ENCODE measurements around the gene NEIL3.

DNA sequence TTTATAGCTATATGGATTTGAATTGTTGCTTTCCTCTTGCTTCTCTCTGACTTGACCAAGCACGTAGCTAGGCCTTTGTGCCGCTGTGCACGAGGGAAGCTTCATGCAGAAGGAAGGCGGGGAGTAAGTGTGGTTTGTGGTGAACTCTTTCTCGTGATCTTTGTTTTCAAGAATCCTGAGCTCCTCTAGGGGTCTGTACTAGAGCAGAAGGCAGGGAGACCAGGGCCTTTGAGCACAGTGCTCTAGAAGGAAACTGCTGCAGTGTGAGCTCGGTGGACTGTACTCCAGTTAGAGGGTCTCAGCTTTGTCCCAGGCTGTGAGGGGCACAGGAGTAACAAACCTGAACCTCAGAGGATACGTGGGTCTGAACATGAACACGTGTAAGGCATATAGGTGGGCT, 83.6 kb downstream of the NEIL3 start:
- TF ChIP-seq, protein P1, sequence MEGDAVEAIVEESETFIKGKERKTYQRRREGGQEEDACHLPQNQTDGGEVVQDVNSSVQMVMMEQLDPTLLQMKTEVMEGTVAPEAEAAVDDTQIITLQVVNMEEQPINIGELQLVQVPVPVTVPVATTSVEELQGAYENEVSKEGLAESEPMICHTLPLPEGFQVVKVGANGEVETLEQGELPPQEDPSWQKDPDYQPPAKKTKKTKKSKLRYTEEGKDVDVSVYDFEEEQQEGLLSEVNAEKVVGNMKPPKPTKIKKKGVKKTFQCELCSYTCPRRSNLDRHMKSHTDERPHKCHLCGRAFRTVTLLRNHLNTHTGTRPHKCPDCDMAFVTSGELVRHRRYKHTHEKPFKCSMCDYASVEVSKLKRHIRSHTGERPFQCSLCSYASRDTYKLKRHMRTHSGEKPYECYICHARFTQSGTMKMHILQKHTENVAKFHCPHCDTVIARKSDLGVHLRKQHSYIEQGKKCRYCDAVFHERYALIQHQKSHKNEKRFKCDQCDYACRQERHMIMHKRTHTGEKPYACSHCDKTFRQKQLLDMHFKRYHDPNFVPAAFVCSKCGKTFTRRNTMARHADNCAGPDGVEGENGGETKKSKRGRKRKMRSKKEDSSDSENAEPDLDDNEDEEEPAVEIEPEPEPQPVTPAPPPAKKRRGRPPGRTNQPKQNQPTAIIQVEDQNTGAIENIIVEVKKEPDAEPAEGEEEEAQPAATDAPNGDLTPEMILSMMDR (IDR thresholded peaks at IDR 0.05) = no peak
- TF ChIP-seq POLR2A (IDR thresholded peaks at IDR 0.05) = no peak

All from esophagus squamous epithelium (tissue), 4 donors.